ENCODE data around the gene MTM1. TPM values are rescaled to one million over a fixed set of nuclear protein-coding genes. Genes with fewer than 3 reads are reported as not detected.

MTM1 gene
- total and polyA plus RNA-seq, 2 experiments from 2014 or later = 3.2 to 8.7 TPM

GRCh38 chrX:150693725-150694574 is 125.5 kb downstream of the MTM1 start (continued):
- no peak for TF ChIP-seq ZNF462 (CRISPR knock-in tag; IDR thresholded peaks at IDR 0.05)
- TF ChIP-seq NANOG (IDR thresholded peaks at IDR 0.05; ENCODE audit: borderline replicate concordance) = no peak
- no peak for TF ChIP-seq ZNF331 (CRISPR knock-in tag; IDR thresholded peaks at IDR 0.05; ENCODE audit: low read depth)
- TF ChIP-seq JUNB (IDR thresholded peaks at IDR 0.05; ENCODE audit: unreplicated experiment) = no peak
- no peak; the same call in 1 of the 2 replicates for TF ChIP-seq ETS1 (IDR thresholded peaks at IDR 0.05)
- no peak for TF ChIP-seq CTCF (conservative IDR thresholded peaks at IDR 0.05; ENCODE audit: low read depth in 2 of 2)
